Smooth muscle cell (in vitro differentiated cells): ENCODE data around the gene PKIB. TPM values are rescaled to one million over a fixed set of nuclear protein-coding genes. Genes with fewer than 3 reads are reported as not detected.
A peak's percentile ranks its signal among the peaks of the same experiment; 100 is the strongest.
"Not testable (repeated sequence)": the region's sequence is repeated elsewhere in the genome, so short reads cannot be mapped to it uniquely, and the experiment has no call there.

Experiments
- DNase-seq: peaks from one replicate; lab custom pipeline; 2025; ENCODE audit not compliant: unreplicated experiment; lab: John Stamatoyannopoulos, UW
- H2AFZ ChIP-seq: fragments of 200-600 bp; sonication (generic); 2 replicates; pipeline ENCODE4 v1.6.0; 2016; ENCODE audit warnings: antibody characterized with exemption, low read depth, mild to moderate bottlenecking
- H3F3A ChIP-seq: fragments of 200-600 bp; sonication (generic); 2 replicates; pipeline ENCODE4 v1.6.0; 2017; ENCODE audit warnings: antibody characterized with exemption, low read depth
- H3K27ac ChIP-seq: fragments of 200-600 bp; sonication (generic); 2 replicates; pipeline ENCODE4 v1.5.1; 2016; ENCODE audit warnings: low read depth, mild to moderate bottlenecking
- H3K27me3 ChIP-seq: fragments of 200-600 bp; sonication (generic); 2 replicates; pipeline ENCODE4 v1.6.1; 2016; ENCODE audit warnings: low read depth, mild to moderate bottlenecking
- H3K36me3 ChIP-seq: fragments of 200-600 bp; sonication (generic); 2 replicates; pipeline ENCODE4 v1.5.1; 2016; ENCODE audit warnings: low read depth
- H3K4me1 ChIP-seq: fragments of 200-600 bp; sonication (generic); 2 replicates; pipeline ENCODE4 v1.5.1; 2016; ENCODE audit warnings: low read depth
- H3K4me2 ChIP-seq: fragments of 200-600 bp; sonication (generic); 2 replicates; pipeline ENCODE4 v1.6.0; 2016; ENCODE audit warnings: mild to moderate bottlenecking
- H3K4me3 ChIP-seq: fragments of 200-600 bp; sonication (generic); 2 replicates; pipeline ENCODE4 v1.5.1; 2016; ENCODE audit warnings: mild to moderate bottlenecking
- H3K79me2 ChIP-seq: fragments of 200-600 bp; sonication (generic); 2 replicates; pipeline ENCODE4 v1.6.0; 2016; ENCODE audit warnings: low read depth, mild to moderate bottlenecking
- H3K9ac ChIP-seq: fragments of 200-600 bp; sonication (generic); 2 replicates; pipeline ENCODE4 v1.6.0; 2016; ENCODE audit warnings: low read depth
- H3K9me3 ChIP-seq: fragments of 200-600 bp; sonication (generic); replicated peaks from 2 replicates; pipeline ENCODE4 v1.5.1; 2016; ENCODE audit warnings: low read depth
- H4K20me1 ChIP-seq: fragments of 200-600 bp; sonication (generic); 2 replicates; pipeline ENCODE4 v1.6.0; 2016; ENCODE audit warnings: low read depth
- WGBS: methylation state at CpG from one replicate; pipeline ENCODE4 v1.1.7; 2016; ENCODE audit warnings: low lambda C conversion rate; 5-methylcytosine and 5-hydroxymethylcytosine counted together
- polyA plus RNA-seq: library from polyadenylated mRNA; unstranded; fragments of >200 nt; fragmentation: Nextera tagmentation; extraction: Ambion mirVana; gene quantifications from 2 replicates; pipeline ENCODE4 v1.2.1, GENCODE V29; 2016
- total RNA-seq: library from RNA; depleted of rRNA; stranded (reverse); fragments of >200 nt; gene quantifications from 2 replicates; pipeline ENCODE4 v1.2.3, GENCODE V29; 2014
- TF ChIP-seq, protein P1 (sequence below): fragments of 200-600 bp; sonication (generic); IDR thresholded peaks from 2 replicates; pipeline ENCODE4 v1.5.1; 2017; ENCODE audit warnings: borderline replicate concordance, mild to moderate bottlenecking, antibody characterized with exemption; ENCODE audit not compliant: insufficient read depth, poor library complexity, severe bottlenecking

PKIB gene
- total and polyA plus RNA-seq, 2 experiments from 2014 or later = 65.6 to 82.6 TPM

DNA sequence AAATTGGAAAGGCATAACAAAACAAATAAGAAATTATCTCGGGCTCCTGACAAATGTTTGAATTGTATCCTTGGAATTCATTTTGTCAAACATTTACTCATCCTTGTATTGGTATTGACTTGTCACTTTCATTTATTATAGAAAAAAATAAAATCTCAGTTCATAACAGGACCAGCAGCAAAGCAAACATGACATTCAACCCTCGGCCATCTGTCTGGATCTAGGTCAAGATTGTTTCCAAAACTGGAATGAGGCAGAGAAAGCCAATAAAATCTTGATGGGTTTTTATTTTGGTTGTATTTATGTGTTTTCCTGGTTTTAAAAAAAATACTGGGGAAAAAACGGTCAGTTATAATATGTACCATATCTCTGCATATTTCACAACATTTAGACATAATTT is 126.4 kb downstream of the PKIB start:
- no peak for DNase-seq
- Histone ChIP-seq H3F3A (no peaks in the 10 kb centered on the region), H3K4me3 (no peak overlapping the region), H3K79me2 (no peaks in the 10 kb centered on the region), H3K4me1 (peaks cover 12% of the 10 kb centered on the region), H3K27ac (peak overlapping the region; percentile 93), H3K9me3 (no peaks in the 10 kb centered on the region), H3K9ac (peak overlapping the region; percentile 75), H3K36me3 (no peaks in the 10 kb centered on the region), H3K4me2 (no peak overlapping the region), H2AFZ (no peak overlapping the region), H4K20me1 (no peaks in the 10 kb centered on the region), H3K27me3 (no peaks in the 10 kb centered on the region)
- TF ChIP-seq, protein P1, sequence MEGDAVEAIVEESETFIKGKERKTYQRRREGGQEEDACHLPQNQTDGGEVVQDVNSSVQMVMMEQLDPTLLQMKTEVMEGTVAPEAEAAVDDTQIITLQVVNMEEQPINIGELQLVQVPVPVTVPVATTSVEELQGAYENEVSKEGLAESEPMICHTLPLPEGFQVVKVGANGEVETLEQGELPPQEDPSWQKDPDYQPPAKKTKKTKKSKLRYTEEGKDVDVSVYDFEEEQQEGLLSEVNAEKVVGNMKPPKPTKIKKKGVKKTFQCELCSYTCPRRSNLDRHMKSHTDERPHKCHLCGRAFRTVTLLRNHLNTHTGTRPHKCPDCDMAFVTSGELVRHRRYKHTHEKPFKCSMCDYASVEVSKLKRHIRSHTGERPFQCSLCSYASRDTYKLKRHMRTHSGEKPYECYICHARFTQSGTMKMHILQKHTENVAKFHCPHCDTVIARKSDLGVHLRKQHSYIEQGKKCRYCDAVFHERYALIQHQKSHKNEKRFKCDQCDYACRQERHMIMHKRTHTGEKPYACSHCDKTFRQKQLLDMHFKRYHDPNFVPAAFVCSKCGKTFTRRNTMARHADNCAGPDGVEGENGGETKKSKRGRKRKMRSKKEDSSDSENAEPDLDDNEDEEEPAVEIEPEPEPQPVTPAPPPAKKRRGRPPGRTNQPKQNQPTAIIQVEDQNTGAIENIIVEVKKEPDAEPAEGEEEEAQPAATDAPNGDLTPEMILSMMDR = no peak
- WGBS = 90% methylated on average over 3 of the region's 3 CpGs

DNA sequence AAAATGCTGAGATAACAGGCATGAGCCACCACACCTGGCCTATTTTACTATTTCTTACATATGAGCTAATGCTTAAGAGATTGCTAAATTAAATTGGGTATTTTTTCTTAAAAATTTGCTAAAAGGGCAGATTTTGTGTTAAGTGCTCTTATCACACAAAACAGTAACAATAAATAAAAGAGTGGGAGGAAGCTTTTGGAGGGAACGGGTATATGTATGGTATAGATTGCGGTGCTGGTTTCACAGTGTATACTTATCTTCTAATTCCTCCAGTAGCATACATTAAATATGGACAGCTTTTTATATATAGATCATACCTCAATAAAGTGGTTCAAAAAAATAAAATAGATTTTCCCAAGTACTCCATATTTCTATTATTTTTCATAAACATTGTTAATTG is 129.9 kb downstream of the PKIB start:
- no peaks in the 10 kb centered on the region for H3K36me3 ChIP-seq
- no peak overlapping the region for H3K4me3 ChIP-seq
- H2AFZ ChIP-seq = no peak overlapping the region
- no peaks in the 10 kb centered on the region for H3F3A ChIP-seq
- no peak overlapping the region for H3K9ac ChIP-seq
- H3K4me2 ChIP-seq = no peak overlapping the region
- TF ChIP-seq, protein P1 = no peak
- no peaks in the 10 kb centered on the region for H3K27me3 ChIP-seq
- no peaks in the 10 kb centered on the region for H3K79me2 ChIP-seq
- no peak for DNase-seq
- H3K4me1 ChIP-seq = peaks cover 10% of the 10 kb centered on the region
- WGBS = 97% methylated on average over 2 of the region's 2 CpGs
- H3K9me3 ChIP-seq = no peaks in the 10 kb centered on the region
- no peak overlapping the region for H3K27ac ChIP-seq
- H4K20me1 ChIP-seq = no peaks in the 10 kb centered on the region

DNA sequence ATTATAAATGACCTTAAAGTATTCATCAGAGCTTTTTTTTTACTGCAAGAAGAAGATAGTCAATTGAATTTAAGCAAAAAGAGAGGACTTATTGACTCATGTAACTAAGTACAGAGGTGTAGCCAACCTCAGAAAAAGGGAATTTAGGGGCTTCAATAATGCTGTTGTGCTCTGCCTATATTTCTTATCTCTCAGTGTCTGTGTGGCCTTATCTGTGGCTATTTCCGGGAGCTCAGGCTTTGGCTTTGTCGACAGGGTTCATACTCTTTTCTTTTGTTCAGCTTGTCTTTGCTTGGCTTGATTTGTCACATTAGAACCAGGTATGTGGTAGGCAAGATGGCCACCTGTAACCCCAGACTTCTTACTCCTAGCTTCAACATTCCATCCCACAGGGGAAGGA is 130.7 kb downstream of the PKIB start:
- Histone ChIP-seq H3K4me3 (no peak overlapping the region), H4K20me1 (no peaks in the 10 kb centered on the region), H3K79me2 (no peaks in the 10 kb centered on the region), H3K9me3 (no peaks in the 10 kb centered on the region), H3K36me3 (no peaks in the 10 kb centered on the region), H2AFZ (no peak overlapping the region), H3K4me2 (no peak overlapping the region), H3K27ac (no peak overlapping the region), H3K9ac (no peak overlapping the region), H3K27me3 (no peaks in the 10 kb centered on the region), H3F3A (no peaks in the 10 kb centered on the region), H3K4me1 (peaks cover 1% of the 10 kb centered on the region)
- DNase-seq = no peak
- TF ChIP-seq, protein P1 = no peak
- WGBS = 85% methylated on average over 2 of the region's 2 CpGs

DNA sequence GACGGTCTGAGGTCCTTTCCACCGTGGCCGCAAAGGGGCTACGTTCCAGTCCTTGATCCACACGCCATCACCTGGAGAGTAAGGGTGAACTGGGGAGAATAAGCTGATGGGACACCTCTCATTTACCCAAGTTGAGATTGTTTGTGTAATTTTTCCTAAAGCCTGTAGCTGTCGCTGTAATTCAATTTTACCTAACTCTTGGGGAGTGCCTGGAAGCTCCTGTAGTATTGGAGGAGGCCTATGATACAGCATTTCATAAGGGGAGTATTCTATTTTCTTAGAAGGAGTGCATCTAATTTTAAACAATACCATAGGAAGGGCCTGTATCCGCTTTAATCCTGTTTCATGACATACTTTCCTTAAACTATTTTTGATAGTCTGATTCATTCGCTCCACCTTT is 134.0 kb downstream of the PKIB start:
- WGBS = 31% methylated on average over 8 of the region's 8 CpGs
- TF ChIP-seq, protein P1 = peak; percentile 30
- not testable (repeated sequence) for H3K79me2 ChIP-seq, DNase-seq, H3K27me3 ChIP-seq, H3K27ac ChIP-seq, H3K36me3 ChIP-seq, H3K4me1 ChIP-seq, H2AFZ ChIP-seq, H4K20me1 ChIP-seq, H3F3A ChIP-seq, H3K9me3 ChIP-seq, H3K4me2 ChIP-seq, H3K9ac ChIP-seq, H3K4me3 ChIP-seq

DNA sequence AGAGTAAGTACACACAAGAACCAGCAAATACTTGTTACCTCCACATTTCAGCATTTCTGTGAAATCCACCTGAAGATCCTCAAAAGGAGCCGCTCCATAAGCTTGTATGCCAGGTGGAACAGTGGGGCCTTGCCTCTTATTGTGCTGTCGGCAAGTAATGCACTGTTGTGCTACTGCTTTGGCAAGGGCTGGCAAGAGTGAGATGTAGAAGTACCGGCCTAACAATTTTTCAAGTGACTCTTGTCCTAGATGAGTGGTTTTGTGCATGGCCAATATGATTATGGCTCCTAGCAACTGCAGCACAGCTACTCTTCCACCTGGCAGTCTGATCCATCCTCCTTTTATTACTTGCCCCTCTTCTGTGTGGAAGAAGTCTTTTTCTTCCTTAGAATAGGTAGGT is 134.7 kb downstream of the PKIB start:
- H3K79me2 ChIP-seq, H3K4me2 ChIP-seq, H3K27ac ChIP-seq, H4K20me1 ChIP-seq, H3K36me3 ChIP-seq, H3K9ac ChIP-seq, DNase-seq, H3K27me3 ChIP-seq, H3K9me3 ChIP-seq, H3K4me3 ChIP-seq, H3K4me1 ChIP-seq, H2AFZ ChIP-seq, H3F3A ChIP-seq: not testable (repeated sequence)
- 90% methylated on average over 3 of the region's 3 CpGs for WGBS
